ENCODE results near the gene P4HA3. TPM values are rescaled to one million over a fixed set of nuclear protein-coding genes. Genes with fewer than 3 reads are reported as not detected.

The P4HA3 gene
- total and polyA plus RNA-seq, 5 experiments from 2014 or later: not detected

- Mint-ChIP-seq H3K27me3 (peaks cover 0 to 13% (median 7%) of the 10 kb centered on the region in 5 donors), H3K27ac (no peak overlapping the region), H3K4me3 (no peak overlapping the region), H3K4me1 (no peaks in the 10 kb centered on the region), H3K9me3 (no peaks in the 10 kb centered on the region), H3K36me3 (peaks cover 0 to 1% (median 0%) of the 10 kb centered on the region in 3 donors)
- DNase-seq (no peak), ATAC-seq (no peak)
- POLR2A ChIA-PET: no interaction called here
Measured at GRCh38 chr11:74278103-74278502, 33.3 kb downstream of the P4HA3 start.

- no peaks in the 10 kb centered on the region for H3K9me3 Mint-ChIP-seq
- DNase-seq: no peak
- no peaks in the 10 kb centered on the region for H3K4me1 Mint-ChIP-seq
- H3K27me3 Mint-ChIP-seq: peaks cover 0 to 17% (median 8%) of the 10 kb centered on the region in 5 donors
- ATAC-seq: no peak
- no peak overlapping the region for H3K4me3 Mint-ChIP-seq
- peaks cover 0 to 2% (median 0%) of the 10 kb centered on the region in 3 donors for H3K36me3 Mint-ChIP-seq
- H3K27ac Mint-ChIP-seq: no peak overlapping the region
- POLR2A ChIA-PET: no interaction called here
Measured at GRCh38 chr11:74276581-74276980, 34.9 kb downstream of the P4HA3 start.

GRCh38 chr11:74272276-74272675, 39.2 kb downstream of the P4HA3 start:
- no peak for DNase-seq
- H3K4me3 Mint-ChIP-seq: no peak overlapping the region
- POLR2A ChIA-PET: no interaction called here
- peaks cover 0 to 11% (median 8%) of the 10 kb centered on the region in 5 donors for H3K27me3 Mint-ChIP-seq
- H3K9me3 Mint-ChIP-seq: no peaks in the 10 kb centered on the region
- peaks cover 13 to 23% (median 19%) of the 10 kb centered on the region in 4 donors for H3K4me1 Mint-ChIP-seq
- no peak for ATAC-seq
- peaks cover 0 to 2% (median 0%) of the 10 kb centered on the region in 3 donors for H3K36me3 Mint-ChIP-seq
- no peak overlapping the region for H3K27ac Mint-ChIP-seq

- ATAC-seq (peak; percentile 81 to 97), DNase-seq (peak in 5 of 10 donors; percentile 20 to 56 (median 48))
- Mint-ChIP-seq H3K27ac (peak overlapping the region in 2 of 10 donors; percentile 57 to 60), H3K27me3 (peaks cover 0 to 7% (median 4%) of the 10 kb centered on the region in 5 donors), H3K9me3 (no peaks in the 10 kb centered on the region), H3K4me1 (peaks cover 13 to 23% (median 19%) of the 10 kb centered on the region in 4 donors), H3K36me3 (peaks cover 0 to 2% (median 0%) of the 10 kb centered on the region in 3 donors), H3K4me3 (peak overlapping the region in 6 of 10 donors; percentile 3 to 54 (median 14))
- POLR2A ChIA-PET: no interaction called here
Measured at GRCh38 chr11:74269161-74269811, 42.2 kb downstream of the P4HA3 start.

GRCh38 chr11:74268456-74268855, 43.0 kb downstream of the P4HA3 start:
- Mint-ChIP-seq H3K36me3 (peaks cover 0 to 2% (median 0%) of the 10 kb centered on the region in 3 donors), H3K4me1 (peaks cover 13 to 23% (median 19%) of the 10 kb centered on the region in 4 donors), H3K4me3 (no peak overlapping the region), H3K27me3 (peaks cover 0 to 5% (median 4%) of the 10 kb centered on the region in 5 donors), H3K27ac (peak overlapping the region in 1 of 10 donors; percentile 65), H3K9me3 (no peaks in the 10 kb centered on the region)
- POLR2A ChIA-PET: no interaction called here
- no peak for DNase-seq
- no peak for ATAC-seq

- Mint-ChIP-seq H3K27me3 (peaks cover 2 to 15% (median 5%) of the 10 kb centered on the region in 5 donors), H3K27ac (no peak overlapping the region), H3K9me3 (no peaks in the 10 kb centered on the region), H3K36me3 (no peaks in the 10 kb centered on the region), H3K4me3 (no peak overlapping the region), H3K4me1 (peaks cover 13 to 23% (median 19%) of the 10 kb centered on the region in 4 donors)
- POLR2A ChIA-PET: no interaction called here
- ATAC-seq (no peak), DNase-seq (no peak)
Measured at GRCh38 chr11:74267014-74267413, 44.4 kb downstream of the P4HA3 start.

GRCh38 chr11:74265256-74265655, 46.2 kb downstream of the P4HA3 start:
- POLR2A ChIA-PET: no interaction called here
- H3K27me3 Mint-ChIP-seq: peaks cover 2 to 18% (median 5%) of the 10 kb centered on the region in 5 donors
- DNase-seq (no peak), ATAC-seq (no peak)
- no peak overlapping the region for H3K4me3 Mint-ChIP-seq
- H3K4me1 Mint-ChIP-seq: peaks cover 13 to 23% (median 19%) of the 10 kb centered on the region in 4 donors
- no peaks in the 10 kb centered on the region for H3K9me3 Mint-ChIP-seq
- H3K27ac Mint-ChIP-seq: no peak overlapping the region
- no peaks in the 10 kb centered on the region for H3K36me3 Mint-ChIP-seq

GRCh38 chr11:74262725-74263124, 48.7 kb downstream of the P4HA3 start:
- Mint-ChIP-seq H3K4me1 (no peaks in the 10 kb centered on the region), H3K9me3 (no peaks in the 10 kb centered on the region), H3K36me3 (no peaks in the 10 kb centered on the region), H3K27ac (no peak overlapping the region), H3K4me3 (no peak overlapping the region), H3K27me3 (peaks cover 2 to 18% (median 5%) of the 10 kb centered on the region in 5 donors)
- DNase-seq (no peak), ATAC-seq (no peak)
- POLR2A ChIA-PET: no interaction called here

- Mint-ChIP-seq H3K4me1 (peaks cover 0 to 7% (median 4%) of the 10 kb centered on the region in 4 donors), H3K36me3 (peaks cover 0 to 24% (median 4%) of the 10 kb centered on the region in 3 donors), H3K4me3 (no peak overlapping the region), H3K27me3 (peaks cover 2 to 13% (median 3%) of the 10 kb centered on the region in 5 donors), H3K27ac (peak overlapping the region in 1 of 10 donors; percentile 77), H3K9me3 (no peaks in the 10 kb centered on the region)
- no peak for DNase-seq
- ATAC-seq: no peak
- POLR2A ChIA-PET: interaction anchor here (0.8 kb wide), 1 partner anchor 26 kb away, joined by 4 read pairs; no protein-coding TSS in a partner anchor
Measured at GRCh38 chr11:74257959-74258553, 53.4 kb downstream of the P4HA3 start.

- Mint-ChIP-seq H3K9me3 (no peaks in the 10 kb centered on the region), H3K4me1 (peaks cover 0 to 7% (median 4%) of the 10 kb centered on the region in 4 donors), H3K27me3 (no peaks in the 10 kb centered on the region), H3K36me3 (peaks cover 0 to 29% (median 4%) of the 10 kb centered on the region in 3 donors), H3K27ac (no peak overlapping the region), H3K4me3 (no peak overlapping the region)
- POLR2A ChIA-PET: interaction anchor here (1.5 kb wide), 1 partner anchor 24 kb away, joined by 8 read pairs; no protein-coding TSS in a partner anchor
- no peak for ATAC-seq
- DNase-seq: no peak
Measured at GRCh38 chr11:74256378-74257133, 54.9 kb downstream of the P4HA3 start.

GRCh38 chr11:74255741-74256375, 55.6 kb downstream of the P4HA3 start:
- peak overlapping the region in 2 of 10 donors; percentile 17 to 50 for H3K27ac Mint-ChIP-seq
- H3K4me1 Mint-ChIP-seq: peaks cover 0 to 7% (median 4%) of the 10 kb centered on the region in 4 donors
- DNase-seq (peak; percentile 11 to 74 (median 53)), ATAC-seq (peak; percentile 73 to 75)
- H3K9me3 Mint-ChIP-seq: no peaks in the 10 kb centered on the region
- POLR2A ChIA-PET: interaction anchor here (1.5 kb wide), 1 partner anchor 23 kb away, joined by 8 read pairs; no protein-coding TSS in a partner anchor
- H3K4me3 Mint-ChIP-seq: no peak overlapping the region
- H3K36me3 Mint-ChIP-seq: peaks cover 0 to 35% (median 4%) of the 10 kb centered on the region in 3 donors
- no peaks in the 10 kb centered on the region for H3K27me3 Mint-ChIP-seq

GRCh38 chr11:74253361-74253760, 58.1 kb downstream of the P4HA3 start:
- peaks cover 0 to 44% (median 4%) of the 10 kb centered on the region in 3 donors for H3K36me3 Mint-ChIP-seq
- POLR2A ChIA-PET: no interaction called here

More at GRCh38 chr11:74253361-74253760, 58.1 kb downstream of the P4HA3 start:
- Mint-ChIP-seq H3K4me3 (no peak overlapping the region), H3K9me3 (no peaks in the 10 kb centered on the region), H3K27me3 (no peaks in the 10 kb centered on the region), H3K4me1 (peaks cover 0 to 7% (median 4%) of the 10 kb centered on the region in 4 donors), H3K27ac (no peak overlapping the region)
- DNase-seq (no peak), ATAC-seq (no peak)

All from naive thymus-derived CD8-positive, alpha-beta T cell (primary cell).